Mammary epithelial cell (primary cell): Measurements from ENCODE around the gene ANO7.

ENCODE experiments used
- CTCF ChIP-seq, 2 donors: IDR thresholded peaks in 1 of 2; conservative IDR thresholded peaks in 1 of 2; 2 replicates each; pipeline ENCODE4 v1.5.1; 2011 to 2012; ENCODE audit warnings: inconsistent platforms in 2 of 2, low read length in 2 of 2, mild to moderate bottlenecking in 2 of 2, control low read depth in 1 of 2, low read depth in 1 of 2; ENCODE audit not compliant: insufficient read depth in 1 of 2; ENCODE audit errors: extremely low read depth in 1 of 2
- EZH2 ChIP-seq: IDR thresholded peaks from 2 replicates; pipeline ENCODE4 v1.6.1; 2012; ENCODE audit warnings: low read length, inconsistent platforms, borderline replicate concordance

- TF ChIP-seq CTCF (conservative IDR thresholded peaks at IDR 0.05 in 1 of 2, IDR thresholded peaks at IDR 0.05 in 1 of 2; ENCODE audit: extremely low read depth in 1 of 2, insufficient read depth in 1 of 2, low read depth in 1 of 2, low read length in 2 of 2) (no peak), EZH2 (no peak)
Observed at GRCh38 chr2:241268716-241269445, 80.4 kb downstream of the ANO7 start.
